Testis (tissue), 3 donors: Measurements from ENCODE around the gene GABRG2. TPM values are rescaled to one million over a fixed set of nuclear protein-coding genes. Genes with fewer than 3 reads are reported as not detected.

Experiments
- DNase-seq: peaks from one replicate; pipeline ENCODE4 v3.0.0-alpha.2; 2019
- H3K27ac ChIP-seq, 2 donors: fragments of 200-600 bp; sonication (generic); one replicate each; pipeline ENCODE4 v1.5.1; 2019
- H3K27me3 ChIP-seq: fragments of 200-600 bp; sonication (generic); one replicate; pipeline ENCODE4 v1.5.1; 2019
- H3K36me3 ChIP-seq: fragments of 200-600 bp; sonication (generic); one replicate; pipeline ENCODE4 v1.5.1; 2017; ENCODE audit warnings: low read depth; ENCODE audit errors: missing control alignments
- H3K4me1 ChIP-seq: fragments of 200-600 bp; sonication (generic); one replicate; pipeline ENCODE4 v1.5.1; 2019
- H3K4me3 ChIP-seq, 2 donors: fragments of 200-600 bp; sonication (generic); one replicate each; pipeline ENCODE4 v1.5.1; 2017 to 2019
- H3K9me3 ChIP-seq: fragments of 200-600 bp; sonication (generic); one replicate; pipeline ENCODE4 v1.5.1; 2017
- CTCF ChIP-seq, 3 experiments: fragments of 450-650 bp in 2 of 3; fragments of 200-600 bp in 1 of 3; sonication (generic) in 1 of 3; IDR thresholded peaks; one replicate each; pipeline ENCODE4 v1.5.1; 2016 to 2019; ENCODE audit warnings: antibody characterized with exemption in 3 of 3, mild to moderate bottlenecking in 2 of 3, moderate library complexity in 1 of 3
- POLR2A ChIP-seq: fragments of 450-650 bp; IDR thresholded peaks from one replicate; pipeline ENCODE4 v1.6.1; 2017; ENCODE audit warnings: antibody characterized with exemption, mild to moderate bottlenecking, moderate library complexity
- WGBS, 2 donors: methylation state at CpG; one replicate each; pipeline ENCODE4 v1.1.5; 2018; 5-methylcytosine and 5-hydroxymethylcytosine counted together
- intact Hi-C: fragments of 100-400 bp; cut with DNase I; formaldehyde crosslinking; loops from one replicate; pipeline ENCODE4 v1.15.1; 2023; ENCODE audit warnings: low total_unique reads
- polyA plus RNA-seq: library from polyadenylated mRNA; stranded (reverse); fragments of 350-450 nt; fragmentation: Illumina TruSeq; extraction: RNeasy Lipid Tissue Mini Kit (QIAGEN cat#74804); gene quantifications from one replicate; pipeline ENCODE4 v1.2.3, GENCODE V29; 2014; ENCODE audit warnings: low read depth, low replicate concordance; ENCODE audit not compliant: insufficient read depth
- total RNA-seq, 2 donors: library from RNA; depleted of rRNA; stranded (reverse); fragments of >200 nt; gene quantifications; one replicate each; pipeline ENCODE4 v1.2.3, GENCODE V29; 2016

GABRG2 gene
- total and polyA plus RNA-seq, 3 donors from 2014 or later, result 0.41 to 2.0 (median 0.81) TPM

GRCh38 chr5:162202285-162202880 lies 134.8 kb downstream of the GABRG2 start:
- Histone ChIP-seq H3K27ac (no peak overlapping the region), H3K9me3 (no peaks in the 10 kb centered on the region), H3K36me3 (no peaks in the 10 kb centered on the region), H3K27me3 (no peaks in the 10 kb centered on the region), H3K4me3 (no peak overlapping the region), H3K4me1 (no peaks in the 10 kb centered on the region)
- no peak for DNase-seq
- intact Hi-C loops, result no loop called here
- TF ChIP-seq POLR2A (no peak), CTCF (IDR thresholded peaks at IDR 0.05) (no peak)
- 86 to 93% methylated on average over 1 of the region's 1 CpG for WGBS, 2 donors

Other genes with a start within 250 kb of the GABRG2 start
- under 1 TPM in 1 of 2 donors, not detected in 1; 0.12 TPM for gene GABRA1, start 219.7 kb upstream of the GABRG2 start, total RNA-seq
- gene GABRA1, start 219.7 kb upstream of the GABRG2 start, polyA plus RNA-seq, result not detected